HG02571 (cell line): Measurements from ENCODE around the gene EXD3.

Source experiments
- ATAC-seq: cut with Tn5 transposase; IDR thresholded peaks from one replicate; pipeline ENCODE4 v1.9.1; 2021; ENCODE audit warnings: mild to moderate bottlenecking, moderate library complexity; ENCODE audit not compliant: unreplicated experiment

EXD3 gene

DNA sequence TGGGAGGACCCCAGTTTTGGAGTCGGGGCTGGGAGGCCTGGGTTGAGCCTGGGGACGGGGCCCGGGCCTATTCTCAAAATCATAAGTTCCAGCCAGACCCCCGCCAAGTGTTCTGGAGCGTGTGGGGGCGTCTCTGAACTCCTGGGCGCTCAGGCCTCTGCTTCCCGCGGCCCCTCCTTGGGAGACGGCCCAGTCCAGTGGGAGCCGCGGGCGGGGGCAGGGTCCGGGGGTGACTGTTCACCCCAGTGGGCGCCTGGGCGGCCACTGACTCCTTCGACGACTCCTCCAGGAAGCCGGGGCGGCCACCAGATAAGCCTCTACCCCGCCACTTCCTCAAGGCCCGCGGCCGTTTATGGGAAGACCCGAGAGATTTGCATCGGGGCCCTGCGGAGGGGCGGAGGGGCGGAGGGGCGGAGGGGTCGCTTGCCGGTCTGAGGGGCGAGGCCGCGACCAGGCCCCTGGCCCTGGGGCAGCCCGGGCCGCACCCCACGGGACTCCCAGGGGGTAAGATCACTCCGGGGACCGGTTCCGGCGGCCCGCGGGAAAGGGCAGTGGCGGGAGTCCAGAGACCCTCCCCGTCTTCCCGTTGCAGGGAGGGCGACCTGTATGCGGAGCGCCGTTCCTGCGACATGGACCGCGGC lies 144.8 kb downstream of the EXD3 start:
- no peak for ATAC-seq

- ATAC-seq = no peak
These were observed 145.5 kb downstream of the EXD3 start, which contains the start of gene TOR4A for GRCh38 chr9:137277329-137278041. Gene TOR4A (plus strand): TSS chr9:137277726. CDS start chr9:137278690, 964 bp downstream.

DNA sequence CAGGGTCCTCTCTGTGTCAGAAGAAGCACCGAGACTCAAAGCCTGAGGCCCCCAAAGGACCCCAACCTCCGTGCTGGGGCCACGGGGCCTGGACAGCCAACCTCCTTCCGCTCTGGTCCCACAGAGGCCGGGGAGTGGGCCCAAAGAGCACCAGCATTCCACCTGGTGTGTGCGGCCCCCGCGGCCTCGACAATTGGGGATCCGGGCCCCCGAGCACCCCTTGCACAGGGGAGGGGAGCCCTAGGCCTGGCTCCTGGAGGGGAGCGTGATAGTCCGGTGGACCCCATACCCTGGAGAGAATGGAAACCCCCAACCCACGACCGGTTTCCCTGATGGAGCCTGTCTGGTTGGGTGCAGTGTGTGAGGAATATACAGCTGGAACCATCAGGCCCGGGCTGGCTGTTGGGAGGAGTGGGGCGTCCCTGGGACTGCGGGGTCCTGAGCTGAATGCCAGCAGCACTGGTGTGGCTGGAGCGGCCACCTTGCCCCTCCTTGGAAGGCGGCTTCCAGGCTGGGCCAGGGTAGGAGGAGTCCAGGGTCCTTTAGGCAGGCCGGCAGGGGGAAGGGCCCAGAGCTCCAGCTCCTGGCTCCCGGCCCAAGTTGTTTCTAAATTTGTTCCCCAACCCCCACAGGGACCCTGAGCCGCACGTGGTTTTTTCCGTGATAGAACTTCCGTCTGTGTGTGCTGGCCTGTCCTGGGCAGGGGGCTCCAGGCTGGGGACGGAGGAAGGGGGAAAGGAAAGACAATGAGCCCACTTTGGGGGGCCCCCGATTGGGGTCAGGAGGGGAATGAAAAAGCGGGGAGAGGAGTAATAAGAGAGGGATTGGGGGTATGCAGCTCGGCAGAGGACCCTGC lies 146.3 kb downstream of the EXD3 start:
- ATAC-seq = no peak

DNA sequence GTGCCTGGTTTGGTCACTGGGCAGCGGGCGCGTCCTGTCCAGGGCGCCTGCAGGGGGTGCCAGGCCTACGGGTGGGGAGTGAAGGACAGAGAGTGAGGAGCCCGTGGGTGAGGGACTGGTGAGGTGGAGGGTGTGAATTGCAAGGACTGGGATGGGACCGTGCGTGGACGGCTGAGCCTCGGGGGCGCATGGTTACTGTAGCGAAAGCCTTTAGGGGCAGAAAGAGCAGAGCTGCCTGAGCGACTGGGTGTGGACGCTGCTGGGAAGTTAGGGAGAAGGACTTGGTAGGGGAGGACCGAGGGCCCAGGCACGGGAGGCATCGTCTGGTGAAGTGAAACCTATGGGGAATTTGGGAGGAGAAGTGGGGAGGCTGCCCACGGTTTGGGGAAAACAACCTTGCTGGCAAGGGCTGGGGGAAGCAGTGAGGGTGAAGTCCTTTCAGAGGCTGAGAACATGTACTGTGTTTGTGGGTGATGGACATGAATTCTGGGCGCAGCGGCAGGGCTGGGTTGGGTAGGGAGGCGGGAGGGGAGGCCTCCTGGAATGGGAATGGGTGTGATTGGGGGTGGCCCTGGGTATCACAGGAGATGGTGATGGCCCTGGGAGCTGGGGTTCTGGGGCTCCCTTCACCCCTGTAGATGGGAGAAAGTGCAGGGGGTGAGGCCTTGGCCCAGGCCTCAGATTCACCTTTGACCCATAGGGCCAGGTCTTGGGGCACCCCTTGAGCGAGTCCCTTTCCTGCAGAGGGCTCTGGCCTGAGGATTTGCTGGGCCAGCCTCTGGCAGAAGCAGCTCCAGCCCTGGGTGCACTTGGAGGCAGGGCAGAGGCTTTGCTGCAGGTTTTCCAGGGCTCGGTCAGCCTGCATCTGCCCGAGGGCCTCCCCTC lies 147.1 kb downstream of the EXD3 start:
- no peak for ATAC-seq

- ATAC-seq = no peak
These were observed 147.8 kb downstream of the EXD3 start for GRCh38 chr9:137275203-137275587.

- ATAC-seq = no peak
These were observed 149.2 kb downstream of the EXD3 start for GRCh38 chr9:137273611-137274320.

DNA sequence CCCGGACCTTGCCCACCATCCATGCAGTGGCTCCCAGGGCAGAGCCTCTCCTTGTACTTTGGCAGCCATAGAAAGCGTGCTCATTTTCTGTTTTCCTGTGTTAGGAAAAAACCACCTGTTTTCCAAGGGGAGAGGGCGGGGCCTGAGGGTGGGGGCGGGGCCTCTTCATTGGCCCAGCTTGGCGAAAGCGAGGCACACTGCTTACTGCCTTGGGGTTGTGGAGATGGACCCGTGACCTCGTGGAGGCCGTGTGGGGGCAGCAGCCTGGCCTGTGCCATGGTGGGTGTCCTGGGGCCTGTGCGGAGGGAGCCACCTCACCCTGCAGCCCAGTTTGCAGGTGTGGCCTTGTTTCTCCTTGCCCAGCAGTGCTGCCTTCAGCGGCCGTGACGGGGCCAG lies 149.9 kb downstream of the EXD3 start:
- ATAC-seq = no peak

GRCh38 chr9:137272241-137273094 lies 150.5 kb downstream of the EXD3 start:
- ATAC-seq = no peak

- ATAC-seq = no peak
These were observed 151.3 kb downstream of the EXD3 start for GRCh38 chr9:137271696-137272076.

DNA sequence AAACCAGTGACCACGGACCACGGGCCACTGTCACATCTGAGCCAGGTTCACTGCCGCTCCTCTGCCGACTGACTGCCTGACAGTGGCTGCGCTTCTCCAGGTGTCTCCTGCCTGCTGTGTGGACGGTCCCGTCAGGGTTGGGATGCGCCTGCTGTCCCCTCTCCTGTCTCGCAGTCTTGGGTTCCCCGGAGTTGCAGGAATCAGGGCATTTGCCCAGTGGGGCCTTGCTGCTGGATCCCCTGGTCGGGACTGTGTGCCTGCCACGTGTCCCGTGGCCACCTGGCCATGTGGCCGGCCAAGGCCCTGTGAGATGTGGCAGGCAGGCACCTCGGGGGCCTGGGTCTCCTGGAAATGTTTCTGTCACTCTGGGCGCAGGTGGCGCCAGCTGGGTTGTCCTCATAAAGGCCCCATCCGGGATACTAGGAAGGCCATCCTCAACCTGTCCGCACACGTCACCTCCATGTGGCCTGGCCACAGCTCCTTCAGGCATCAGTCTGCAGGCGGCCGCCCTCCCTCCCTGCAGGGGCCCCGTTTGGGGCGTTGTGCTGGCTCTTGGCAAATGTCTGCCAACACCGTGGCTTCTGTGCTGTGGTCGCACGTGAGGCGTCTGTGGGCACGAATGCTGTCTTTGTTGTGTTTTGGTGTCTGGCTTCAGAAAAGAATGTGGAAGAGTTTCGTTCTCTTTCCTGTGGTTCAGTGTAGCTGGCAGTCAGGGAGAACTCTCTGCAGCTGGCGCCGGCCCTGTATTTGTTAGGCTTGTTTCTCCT lies 151.8 kb downstream of the EXD3 start:
- no peak for ATAC-seq

DNA sequence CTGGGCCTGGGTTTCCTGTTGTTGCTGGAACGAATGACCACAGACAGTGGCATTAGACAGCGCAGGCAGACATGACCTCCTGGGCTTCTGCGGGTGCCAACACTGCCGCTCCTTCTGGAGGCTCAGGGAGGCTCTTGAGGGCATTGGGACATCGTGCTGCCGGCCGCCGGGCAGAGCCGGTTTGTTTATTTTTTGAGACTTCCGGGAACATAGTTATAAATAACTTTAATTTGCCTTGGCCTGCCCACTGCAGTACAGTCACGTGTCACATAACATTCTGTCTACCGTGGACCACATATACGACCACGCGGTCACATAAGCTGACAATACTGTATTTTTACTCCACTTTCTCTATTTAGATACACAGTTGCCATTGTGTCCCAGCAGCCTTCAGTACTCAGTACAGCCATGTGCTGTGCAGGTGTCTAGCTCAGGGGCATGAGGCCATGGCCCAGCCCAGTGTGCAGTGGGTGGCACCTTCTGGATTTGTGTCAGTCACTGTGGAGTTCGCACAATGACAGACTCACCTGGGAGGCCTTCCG lies 153.7 kb downstream of the EXD3 start:
- ATAC-seq = no peak

GRCh38 chr9:137268538-137269201 lies 154.3 kb downstream of the EXD3 start:
- ATAC-seq = no peak

DNA sequence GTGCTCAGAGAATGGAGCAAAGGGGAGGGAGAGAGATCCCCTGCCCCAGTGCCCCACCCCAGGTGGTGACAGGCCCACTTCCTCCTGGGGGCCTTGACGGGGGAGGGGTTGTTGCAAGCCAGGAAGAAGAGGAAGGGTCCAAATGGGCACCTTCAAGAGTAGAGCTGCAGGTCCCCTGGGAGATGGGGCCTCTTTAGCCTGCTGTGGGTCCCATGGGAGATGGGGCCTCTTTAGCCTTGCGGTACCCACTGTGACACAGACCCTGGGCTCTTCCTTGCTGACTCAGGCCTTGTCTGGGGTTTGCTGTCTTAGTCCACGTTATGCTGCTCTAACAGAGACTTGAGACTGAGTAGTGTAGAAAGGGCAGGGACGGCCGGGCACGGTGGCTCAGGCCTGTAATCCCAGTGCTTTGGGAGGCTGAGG lies 155.0 kb downstream of the EXD3 start:
- ATAC-seq = no peak

DNA sequence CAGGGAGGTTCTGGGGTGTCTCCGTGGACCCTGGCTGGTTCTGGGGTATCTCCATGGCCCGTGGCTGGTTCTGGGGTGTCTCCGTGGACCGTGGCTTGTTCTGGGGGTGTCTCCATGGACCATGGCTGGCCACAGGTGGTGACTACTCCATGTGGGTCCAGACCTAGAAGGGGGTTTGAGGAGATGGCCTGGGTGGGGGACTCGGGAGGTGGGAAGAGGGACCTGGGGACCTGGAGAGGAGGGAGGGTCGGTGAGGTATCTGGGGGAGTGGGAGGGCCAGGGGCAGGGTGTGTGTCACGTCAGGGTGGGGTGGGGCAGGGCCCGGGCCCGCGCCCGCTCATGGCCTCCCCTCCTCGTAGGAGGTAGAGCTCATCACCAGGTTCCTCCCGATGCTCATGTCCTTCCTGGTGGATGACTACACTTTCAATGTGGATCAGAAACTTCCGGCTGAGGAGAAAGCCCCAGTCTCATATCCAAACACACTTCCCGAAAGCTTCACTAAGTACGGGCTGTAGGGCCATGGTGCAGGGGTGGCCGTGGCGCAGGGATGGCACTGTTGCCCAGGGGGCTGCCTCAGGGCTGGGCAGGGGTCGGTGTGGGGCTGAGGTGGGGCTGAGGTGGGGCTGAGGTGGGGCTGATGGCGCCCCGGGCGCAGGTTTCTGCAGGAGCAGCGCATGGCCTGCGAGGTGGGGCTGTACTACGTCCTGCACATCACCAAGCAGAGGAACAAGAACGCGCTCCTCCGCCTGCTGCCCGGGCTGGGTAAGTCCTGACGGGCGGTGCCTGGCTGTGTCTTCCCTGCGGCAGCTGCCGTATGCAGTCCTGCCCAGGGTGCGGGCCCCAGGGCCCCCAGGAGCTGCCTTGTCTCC lies 156.1 kb downstream of the EXD3 start:
- ATAC-seq = no peak

DNA sequence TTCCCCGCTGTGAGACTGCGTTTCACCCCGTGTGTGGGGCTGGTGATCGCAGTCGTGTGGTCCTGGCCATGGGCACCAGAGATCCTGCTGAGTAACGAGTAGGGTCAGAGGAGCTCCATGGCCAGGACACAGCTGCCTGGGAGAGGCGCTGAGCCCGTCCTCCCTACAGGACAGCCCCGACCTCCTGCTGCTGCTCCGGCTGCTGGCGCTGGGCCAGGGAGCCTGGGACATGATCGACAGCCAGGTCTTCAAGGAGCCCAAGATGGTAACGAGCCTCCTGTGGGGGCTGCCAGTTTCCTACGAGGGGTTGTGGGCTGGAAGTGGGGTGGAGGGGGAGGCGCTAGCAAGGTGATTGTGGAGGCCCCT lies 156.8 kb downstream of the EXD3 start:
- no peak for ATAC-seq

DNA sequence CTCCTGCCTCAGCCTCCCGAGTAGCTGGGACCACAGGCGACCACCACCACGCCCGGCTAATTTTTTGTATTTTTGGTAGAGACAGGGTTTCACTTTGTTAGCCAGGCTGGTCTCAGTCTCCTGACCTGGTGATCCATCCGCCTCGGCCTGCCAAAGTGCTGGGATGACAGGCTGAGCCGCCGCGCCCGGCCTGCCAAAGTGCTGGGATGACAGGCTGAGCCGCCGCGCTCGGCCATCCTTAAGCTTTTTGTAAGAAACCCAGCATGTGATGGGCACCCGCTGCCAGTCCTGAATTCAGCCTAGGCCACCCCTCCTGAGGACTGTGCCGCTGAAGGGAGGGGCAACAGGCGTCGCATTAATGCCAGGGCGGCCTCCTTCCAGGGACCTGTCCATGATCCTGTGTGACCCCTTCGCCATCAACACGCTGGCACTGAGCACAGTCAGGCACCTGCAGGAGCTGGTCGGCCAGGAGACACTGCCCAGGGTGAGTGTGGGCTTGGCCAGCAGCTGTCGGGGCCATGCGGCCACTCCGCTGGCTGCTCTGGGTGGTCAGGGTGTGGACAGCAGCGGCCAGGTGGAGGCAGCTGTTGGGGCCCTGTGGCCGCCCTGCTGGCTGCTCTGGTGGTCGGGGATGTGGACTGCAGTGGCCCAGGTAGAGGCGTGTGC lies 157.3 kb downstream of the EXD3 start:
- ATAC-seq = no peak
